PC-3 (cell line): ENCODE measurements around the gene ORC1. TPM values are rescaled to one million over a fixed set of nuclear protein-coding genes. Genes with fewer than 3 reads are reported as not detected.
A peak's percentile ranks its signal among the peaks of the same experiment; 100 is the strongest.

ENCODE experiments used
- ATAC-seq: fragments of 200-7000 bp; cut with Tn5 transposase; 2 replicates; pipeline ENCODE4 v1.9.1; 2020; ENCODE audit warnings: mild to moderate bottlenecking, moderate library complexity
- BruUV-seq: library from RNA; stranded (reverse); fragments of 400-500 nt; replicated peaks from 2 replicates; lab custom pipeline; 2021; lab: Mats Ljungman, UMichigan
- CTCF ChIA-PET: fragments of 300-600 bp; sonication (Branson Sonifier 250); formaldehyde crosslinking; loops from one replicate; lab custom pipeline; 2022; ENCODE audit warnings: antibody characterized with exemption; lab: Charles Lee
- POLR2A ChIA-PET: fragments of 300-600 bp; sonication (Branson Sonifier 250); formaldehyde crosslinking; loops from one replicate; lab custom pipeline; 2022; ENCODE audit warnings: antibody characterized with exemption; ENCODE audit not compliant: unreplicated experiment; lab: Charles Lee
- DNase-seq: peaks from one replicate; pipeline ENCODE4 v3.0.0-alpha.2; 2015
- H2AFZ ChIP-seq: fragments of 300-600 bp; sonication (generic); 2 replicates; pipeline ENCODE4 v1.6.0; 2016; ENCODE audit warnings: antibody characterized with exemption, low read length
- H3F3A ChIP-seq: fragments of 300-600 bp; sonication (generic); one replicate; pipeline ENCODE4 v1.6.0; 2017; ENCODE audit warnings: antibody characterized with exemption, low read length, control low read depth, mild to moderate bottlenecking; ENCODE audit not compliant: unreplicated experiment
- H3K27ac ChIP-seq: fragments of 300-600 bp; sonication (generic); 2 replicates; pipeline ENCODE4 v1.5.1; 2016; ENCODE audit warnings: mild to moderate bottlenecking, low read length
- H3K27me3 ChIP-seq: fragments of 300-600 bp; sonication (generic); 2 replicates; pipeline ENCODE4 v1.6.1; 2016; ENCODE audit warnings: low read length, mixed read lengths
- H3K36me3 ChIP-seq: fragments of 300-600 bp; sonication (generic); 2 replicates; pipeline ENCODE4 v1.6.1; 2016; ENCODE audit warnings: low read depth, mixed run types, low read length, mixed read lengths
- H3K4me1 ChIP-seq: fragments of 300-600 bp; sonication (generic); 2 replicates; pipeline ENCODE4 v1.5.1; 2016; ENCODE audit warnings: low read length; ENCODE audit not compliant: insufficient read depth
- H3K4me2 ChIP-seq: fragments of 300-600 bp; sonication (generic); 2 replicates; pipeline ENCODE4 v1.6.0; 2016; ENCODE audit warnings: low read length
- H3K4me3 ChIP-seq: fragments of 300-600 bp; sonication (generic); 2 replicates; pipeline ENCODE4 v1.5.1; 2016; ENCODE audit warnings: mild to moderate bottlenecking, low read length, mixed read lengths
- H3K79me2 ChIP-seq: fragments of 300-600 bp; sonication (generic); 2 replicates; pipeline ENCODE4 v1.6.1; 2017; ENCODE audit warnings: low read length, mixed read lengths
- H3K9ac ChIP-seq: fragments of 300-600 bp; sonication (generic); 2 replicates; pipeline ENCODE4 v1.6.0; 2016; ENCODE audit warnings: mild to moderate bottlenecking, low read length
- H3K9me2 ChIP-seq: fragments of 300-600 bp; sonication (generic); replicated peaks from 2 replicates; pipeline ENCODE4 v1.6.1; 2016; ENCODE audit warnings: mixed run types, low read length, mixed read lengths
- H3K9me3 ChIP-seq: fragments of 300-600 bp; sonication (generic); 2 replicates; pipeline ENCODE4 v1.6.1; 2016; ENCODE audit warnings: low read length, mixed read lengths
- H4K20me1 ChIP-seq: fragments of 300-600 bp; sonication (generic); 2 replicates; pipeline ENCODE4 v1.6.1; 2016; ENCODE audit warnings: low read length, mixed read lengths
- EZH2 ChIP-seq: fragments of 300-600 bp; sonication (generic); IDR thresholded peaks from one replicate; pipeline ENCODE4 v1.6.1; 2017; ENCODE audit warnings: antibody characterized with exemption, mild to moderate bottlenecking, low read length; ENCODE audit not compliant: unreplicated experiment
- EZH2phosphoT487 ChIP-seq: fragments of 300-600 bp; sonication (generic); IDR thresholded peaks from 2 replicates; pipeline ENCODE4 v1.6.1; 2018; ENCODE audit warnings: mild to moderate bottlenecking, antibody characterized with exemption, low read length, borderline replicate concordance
- intact Hi-C: fragments of 100-400 bp; cut with micrococcal nuclease; formaldehyde crosslinking; loops from 2 replicates; pipeline ENCODE4 v1.9.0; 2023
- total RNA-seq: library from RNA; depleted of rRNA; stranded (reverse); fragments of >200 nt; gene quantifications from 2 replicates; pipeline ENCODE4 v1.2.3, GENCODE V29; 2014
- TF ChIP-seq, protein P1 (sequence below): fragments of 300-600 bp; sonication (generic); conservative IDR thresholded peaks from 2 replicates; pipeline ENCODE4 v1.5.1; 2017; ENCODE audit warnings: antibody characterized with exemption, low read depth, mild to moderate bottlenecking, low read length

The ORC1 gene
- total RNA-seq, 1 experiment from 2014 or later: 23.7 TPM

DNA sequence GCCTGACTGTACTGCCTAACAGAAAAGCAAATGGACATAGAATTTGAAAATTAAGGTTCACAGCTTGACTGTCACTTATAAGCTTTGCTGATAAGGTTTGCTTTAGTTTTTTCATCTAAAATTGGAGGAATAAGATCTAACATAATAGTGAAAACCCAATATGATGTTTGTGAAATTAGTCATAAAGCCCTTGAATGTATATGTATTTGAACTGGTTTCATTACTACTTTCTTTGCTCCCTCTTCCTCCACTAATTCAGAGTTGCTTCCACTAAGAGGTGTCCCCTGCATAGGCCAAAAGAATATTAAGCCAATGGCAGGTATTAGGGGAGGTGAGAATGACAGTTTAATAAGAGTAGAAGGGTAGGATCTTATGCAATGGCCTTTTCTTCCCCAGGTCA is 10.7 kb upstream of the ORC1 start:
- intact Hi-C loops: no loop called here
- ATAC-seq: no peak
- H3K9ac ChIP-seq: no peak overlapping the region
- TF ChIP-seq EZH2phosphoT487 (no peak), EZH2 (no peak)
- TF ChIP-seq, protein P1, sequence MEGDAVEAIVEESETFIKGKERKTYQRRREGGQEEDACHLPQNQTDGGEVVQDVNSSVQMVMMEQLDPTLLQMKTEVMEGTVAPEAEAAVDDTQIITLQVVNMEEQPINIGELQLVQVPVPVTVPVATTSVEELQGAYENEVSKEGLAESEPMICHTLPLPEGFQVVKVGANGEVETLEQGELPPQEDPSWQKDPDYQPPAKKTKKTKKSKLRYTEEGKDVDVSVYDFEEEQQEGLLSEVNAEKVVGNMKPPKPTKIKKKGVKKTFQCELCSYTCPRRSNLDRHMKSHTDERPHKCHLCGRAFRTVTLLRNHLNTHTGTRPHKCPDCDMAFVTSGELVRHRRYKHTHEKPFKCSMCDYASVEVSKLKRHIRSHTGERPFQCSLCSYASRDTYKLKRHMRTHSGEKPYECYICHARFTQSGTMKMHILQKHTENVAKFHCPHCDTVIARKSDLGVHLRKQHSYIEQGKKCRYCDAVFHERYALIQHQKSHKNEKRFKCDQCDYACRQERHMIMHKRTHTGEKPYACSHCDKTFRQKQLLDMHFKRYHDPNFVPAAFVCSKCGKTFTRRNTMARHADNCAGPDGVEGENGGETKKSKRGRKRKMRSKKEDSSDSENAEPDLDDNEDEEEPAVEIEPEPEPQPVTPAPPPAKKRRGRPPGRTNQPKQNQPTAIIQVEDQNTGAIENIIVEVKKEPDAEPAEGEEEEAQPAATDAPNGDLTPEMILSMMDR: no peak
- ChIA-PET CTCF (no interaction called here), POLR2A (no interaction called here)
- no peak overlapping the region for H2AFZ ChIP-seq
- no peaks in the 10 kb centered on the region for H3K4me1 ChIP-seq
- H3K27me3 ChIP-seq: no peaks in the 10 kb centered on the region
- no peak overlapping the region for H3K4me2 ChIP-seq
- H3F3A ChIP-seq: no peaks in the 10 kb centered on the region
- H3K9me2 ChIP-seq: no peaks in the 10 kb centered on the region
- no TSS peak for BruUV-seq
- H3K36me3 ChIP-seq: peaks cover 76% of the 10 kb centered on the region
- H3K9me3 ChIP-seq: no peaks in the 10 kb centered on the region
- no peak overlapping the region for H3K27ac ChIP-seq
- H4K20me1 ChIP-seq: no peaks in the 10 kb centered on the region
- no peaks in the 10 kb centered on the region for H3K79me2 ChIP-seq
- DNase-seq: no peak
- H3K4me3 ChIP-seq: no peak overlapping the region

DNA sequence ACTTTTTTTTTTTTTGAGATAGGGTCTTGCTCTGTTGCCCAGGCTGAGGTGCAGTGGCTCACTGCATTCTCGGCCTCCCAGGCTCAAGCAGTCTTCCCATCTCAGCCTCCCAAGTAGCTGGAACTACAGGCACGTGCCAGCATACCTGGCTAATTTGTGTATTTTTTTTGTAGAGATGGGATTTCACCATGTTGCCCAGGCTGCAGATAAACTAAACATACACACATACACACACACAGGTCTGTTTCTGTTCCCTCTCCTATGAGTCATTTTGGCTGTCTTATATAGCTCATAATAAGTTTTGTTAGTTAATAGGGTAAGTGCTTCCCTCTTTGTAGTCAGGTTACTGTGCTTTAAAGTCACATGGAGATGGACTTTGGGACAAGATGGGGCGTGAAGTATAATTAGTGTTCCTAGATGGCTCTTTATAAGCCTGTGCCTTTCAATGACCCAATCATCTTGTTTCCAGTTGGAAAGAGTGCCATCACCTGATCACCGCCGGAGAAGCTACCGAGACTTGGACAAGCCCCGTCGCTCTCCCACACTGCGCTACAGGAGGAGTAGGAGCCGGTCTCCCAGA is 9.3 kb upstream of the ORC1 start:
- ChIA-PET CTCF (no interaction called here), POLR2A (interaction anchor here (1.4 kb wide), 1 partner anchor 9 kb away, joined by 3 read pairs; the partner anchor contains the start of genes ORC1 and PRPF38A)
- Histone ChIP-seq H3K4me3 (no peak overlapping the region), H3K4me2 (no peak overlapping the region), H3F3A (no peaks in the 10 kb centered on the region), H3K27ac (no peak overlapping the region), H3K9me3 (no peaks in the 10 kb centered on the region), H3K79me2 (no peaks in the 10 kb centered on the region), H2AFZ (no peak overlapping the region), H4K20me1 (no peaks in the 10 kb centered on the region), H3K4me1 (no peaks in the 10 kb centered on the region), H3K9ac (no peak overlapping the region), H3K36me3 (peaks cover 81% of the 10 kb centered on the region), H3K27me3 (no peaks in the 10 kb centered on the region), H3K9me2 (no peaks in the 10 kb centered on the region)
- TF ChIP-seq, protein P1: no peak
- TF ChIP-seq EZH2phosphoT487 (no peak), EZH2 (no peak)
- DNase-seq (no peak), ATAC-seq (peak; percentile 43; the same call in 1 of the 2 replicates)
- BruUV-seq: no TSS peak
- intact Hi-C loops: no loop called here

DNA sequence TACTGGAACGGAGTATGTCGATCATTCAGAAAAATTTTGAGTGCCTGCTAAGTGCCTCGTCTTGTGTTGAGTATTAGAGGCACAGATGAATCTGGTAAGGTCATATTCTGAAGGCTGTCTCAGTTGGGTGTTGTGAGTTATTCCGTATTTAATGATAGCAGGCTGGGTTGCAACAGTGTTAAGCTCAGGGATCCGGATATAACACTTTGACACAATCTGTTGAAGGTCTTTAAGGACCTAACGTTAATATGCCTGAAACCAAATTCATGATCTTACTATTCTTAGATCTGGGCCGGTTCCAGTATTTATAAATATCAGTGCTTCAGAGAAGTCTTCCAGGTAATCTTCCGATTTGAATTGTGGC is 734 bp upstream of the ORC1 start:
- Histone ChIP-seq H3K36me3 (peaks cover 42% of the 10 kb centered on the region), H3K9ac (peak overlapping the region; percentile 95), H3K4me3 (peak overlapping the region; percentile 85), H4K20me1 (no peaks in the 10 kb centered on the region), H3K9me2 (no peaks in the 10 kb centered on the region), H3K9me3 (no peaks in the 10 kb centered on the region), H3K27me3 (no peaks in the 10 kb centered on the region), H3K27ac (peak overlapping the region; percentile 76), H2AFZ (peak overlapping the region; percentile 87), H3F3A (no peaks in the 10 kb centered on the region), H3K4me1 (peaks cover 35% of the 10 kb centered on the region), H3K79me2 (peaks cover 66% of the 10 kb centered on the region), H3K4me2 (peak overlapping the region; percentile 88)
- DNase-seq: no peak
- no TSS peak for BruUV-seq
- ChIA-PET CTCF (no interaction called here), POLR2A (no interaction called here)
- no peak for ATAC-seq
- TF ChIP-seq, protein P1: no peak
- no peak for TF ChIP-seq EZH2phosphoT487
- no peak for TF ChIP-seq EZH2
- intact Hi-C loops: loop anchor here (1.0 to 10.0 kb wide), 3 partner anchors 39 to 282 kb away; partner anchors contain the start of gene CC2D1B
